HPDE6-E6E7 (cell line): ENCODE measurements around the gene TMEM19.

Source experiments
- DNase-seq: peaks from one replicate; pipeline ENCODE4 v3.0.0; 2011; ENCODE audit warnings: missing footprints; ENCODE audit errors: extremely low spot score

The TMEM19 gene

DNA sequence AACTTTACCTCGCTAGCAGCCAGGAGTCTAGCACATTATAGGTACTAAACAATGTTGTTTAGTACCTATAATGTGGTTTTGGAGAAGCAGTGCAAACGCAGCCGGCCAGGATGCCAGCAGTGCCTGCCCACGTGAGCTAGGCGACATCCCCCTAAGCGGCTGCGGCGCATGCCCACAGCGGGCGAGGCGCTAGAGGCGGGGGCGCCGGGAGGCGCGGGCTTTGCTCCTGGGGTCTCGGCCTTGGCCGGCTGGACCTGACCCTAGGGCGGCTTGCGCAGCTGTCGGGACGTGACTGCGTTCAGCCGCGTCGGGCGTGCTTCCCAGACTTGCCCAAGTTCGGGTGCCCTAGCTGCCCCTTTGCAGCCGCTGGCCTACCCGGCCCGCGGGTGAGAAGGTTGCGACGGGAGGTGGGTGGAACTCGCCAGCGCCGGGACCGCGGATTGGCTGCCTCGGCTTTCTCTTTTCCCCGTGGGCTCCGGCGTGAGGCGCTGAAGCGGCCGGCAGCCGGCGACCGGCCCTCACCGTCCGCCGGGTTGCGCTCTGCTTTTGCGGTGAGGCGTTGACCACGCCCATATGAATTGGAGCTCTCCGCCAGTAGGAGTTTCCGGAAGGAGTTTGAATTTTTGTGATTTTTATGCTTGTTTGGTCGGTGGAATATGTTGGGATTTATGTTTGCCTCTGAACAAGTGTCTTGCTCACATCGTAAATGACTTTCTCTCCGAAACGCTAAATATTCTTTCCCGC, at the start of gene TMEM19:
Gene TMEM19 (plus strand): TSS at position 169 of the 744 bp plus-strand sequence. CDS start 599 bp downstream, outside the sequence.
- DNase-seq = peak; percentile 82

DNA sequence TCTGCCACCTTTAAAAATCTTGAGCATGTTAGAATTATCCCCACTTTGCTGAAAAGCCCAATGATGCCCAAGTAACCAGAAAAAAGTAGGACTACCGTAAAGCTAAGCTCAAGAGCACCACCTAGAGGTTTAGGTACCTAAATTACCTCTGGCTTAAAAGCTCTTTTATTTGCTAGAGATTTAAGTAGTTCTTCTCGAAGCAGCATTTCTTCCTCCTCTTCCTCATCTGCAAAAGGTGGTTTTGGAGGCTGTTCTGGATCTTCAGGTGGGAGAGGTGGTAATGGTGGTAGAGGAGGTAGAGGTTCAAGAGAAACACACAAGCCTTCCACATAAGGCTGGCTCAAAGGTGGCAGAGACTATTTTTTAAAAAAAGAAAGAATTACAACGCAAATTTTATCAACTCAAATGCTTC, 49.2 kb upstream of the TMEM19 start:
- DNase-seq = peak; percentile 8

DNA sequence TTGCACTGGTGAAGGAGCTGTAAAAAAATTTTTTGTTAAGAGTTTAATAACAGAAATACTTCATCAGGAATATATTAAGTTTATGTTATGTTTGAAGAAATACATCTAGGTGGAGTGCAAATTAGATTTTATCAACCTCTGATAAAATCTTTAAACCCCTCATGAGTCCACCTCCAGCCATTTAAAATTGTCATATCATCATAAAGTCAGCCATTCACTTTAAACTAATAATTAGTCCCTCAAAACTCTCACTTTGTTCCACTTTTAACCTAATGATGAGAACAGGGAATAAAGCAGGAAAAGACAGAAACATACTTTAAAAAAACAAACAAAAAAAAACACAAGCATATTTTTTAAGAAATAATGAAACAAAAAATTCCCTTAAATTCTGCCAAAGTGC, 47.4 kb upstream of the TMEM19 start:
- DNase-seq = no peak

DNA sequence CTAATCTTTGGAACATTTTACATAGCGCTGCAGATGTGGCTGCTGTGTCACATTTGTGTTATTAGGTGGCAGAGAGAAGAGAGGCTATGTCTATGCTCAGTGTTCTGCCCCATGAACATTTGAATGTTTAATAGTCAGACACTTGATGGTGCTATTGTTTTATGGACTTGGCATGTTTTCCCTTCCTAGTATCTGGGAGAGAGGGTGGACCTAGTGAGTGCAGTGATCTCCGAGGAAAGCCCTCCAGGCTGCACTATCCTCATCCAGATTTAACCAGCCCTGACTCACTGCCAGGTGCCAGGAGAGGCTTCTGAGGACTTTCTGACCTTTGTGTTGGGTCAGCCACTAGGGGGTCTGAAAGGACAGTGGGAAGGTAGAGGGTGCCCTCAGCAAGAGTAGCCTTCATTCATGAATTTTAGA, 46.5 kb upstream of the TMEM19 start:
- no peak for DNase-seq

DNA sequence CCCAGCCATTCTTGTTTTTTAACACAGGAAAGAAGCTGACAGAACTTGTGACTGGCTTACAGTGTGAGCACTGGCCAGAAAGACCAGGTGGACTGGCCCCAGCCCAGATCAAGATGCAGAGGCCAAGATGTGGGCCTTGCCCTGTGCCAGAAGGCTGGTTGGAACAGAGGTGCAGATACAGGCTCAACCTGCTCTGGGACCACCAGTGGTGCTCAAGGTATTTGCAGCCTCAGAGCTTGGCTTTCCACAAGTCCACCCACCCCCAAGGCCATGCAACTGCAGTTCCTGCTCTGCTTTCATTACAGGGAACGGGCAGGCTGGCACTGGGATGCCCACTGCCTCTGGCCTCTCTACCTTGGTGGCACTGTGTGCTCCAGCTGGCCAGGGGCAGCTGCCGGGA, 45.6 kb upstream of the TMEM19 start:
- no peak for DNase-seq

GRCh38 chr12:71641390-71641789, 44.5 kb upstream of the TMEM19 start:
- DNase-seq = no peak

DNA sequence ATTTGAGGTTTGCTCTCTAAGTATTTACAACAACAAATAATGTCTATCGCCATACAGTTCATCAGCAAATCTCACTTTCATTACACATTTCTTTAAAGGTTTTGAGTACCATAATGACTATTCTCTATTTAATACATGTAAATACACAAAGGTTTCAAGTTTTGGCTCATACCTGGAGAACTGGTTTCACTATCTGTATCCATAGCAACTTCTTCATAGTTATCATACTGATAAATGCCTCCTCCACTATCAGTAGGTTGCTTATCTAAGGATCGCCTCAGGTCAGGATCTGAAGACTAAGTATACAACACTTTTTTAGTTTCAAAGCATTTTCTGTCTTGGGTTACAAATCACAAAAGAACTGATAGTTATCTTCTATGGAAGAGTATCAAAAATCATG, 43.6 kb upstream of the TMEM19 start:
- DNase-seq = no peak

DNA sequence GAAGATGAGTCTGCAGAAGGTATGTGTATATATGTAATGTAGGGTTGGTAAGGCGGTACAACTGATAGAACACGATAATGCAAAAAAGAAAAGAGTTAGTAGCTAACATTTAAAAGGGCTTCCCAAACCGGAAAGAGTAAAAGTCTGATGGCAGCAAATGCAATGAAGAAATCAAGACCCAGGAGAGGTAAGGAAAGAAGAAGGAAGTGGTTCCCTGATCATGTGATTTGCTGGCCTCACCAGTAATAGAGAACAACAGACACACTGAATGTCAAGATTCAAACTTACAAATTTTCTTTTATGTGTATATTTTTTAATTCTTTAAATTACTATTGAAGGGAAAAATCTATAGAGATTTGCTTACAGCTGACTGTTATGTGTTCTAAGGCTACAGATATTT, 40.6 kb upstream of the TMEM19 start:
- DNase-seq = no peak

DNA sequence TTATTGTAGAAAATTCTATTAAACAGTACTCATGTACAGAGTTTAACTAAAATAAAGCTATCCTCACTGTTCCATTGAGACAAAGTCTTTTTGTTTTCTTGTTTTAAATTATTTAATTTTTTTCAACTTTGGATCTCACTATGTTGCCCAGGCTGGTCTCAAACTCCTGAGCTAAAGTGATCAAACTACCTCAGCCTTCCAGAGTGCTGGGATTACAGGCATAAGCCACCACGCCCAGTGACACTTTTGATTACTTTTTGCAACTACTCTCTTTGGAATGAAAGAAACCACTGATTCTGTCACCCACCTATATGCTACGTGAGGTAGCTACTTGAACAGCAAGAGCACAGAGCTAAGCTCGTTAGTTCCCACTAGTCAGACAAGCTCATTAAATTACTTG, 39.4 kb upstream of the TMEM19 start:
- no peak for DNase-seq

DNA sequence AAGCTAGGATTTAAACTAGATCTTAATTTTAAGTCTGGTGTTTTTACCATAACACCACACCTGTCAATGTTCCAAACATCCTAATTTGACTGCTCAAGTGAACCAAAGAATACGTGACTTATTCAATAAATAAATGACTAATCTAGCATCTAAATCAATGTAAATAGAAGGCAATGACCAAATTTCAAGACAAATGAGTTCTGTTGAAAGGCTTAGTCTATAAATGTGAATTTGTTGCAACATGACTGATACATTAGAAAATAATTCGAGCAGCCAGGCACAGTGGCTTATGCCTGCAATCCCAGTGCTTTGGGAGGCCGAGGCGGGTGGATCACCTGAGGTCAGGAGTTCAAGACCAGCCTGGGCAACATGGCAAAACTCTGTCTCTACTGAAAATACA, 37.3 kb upstream of the TMEM19 start:
- no peak for DNase-seq

- DNase-seq = no peak
Measured at GRCh38 chr12:71649401-71649800, 36.5 kb upstream of the TMEM19 start.

DNA sequence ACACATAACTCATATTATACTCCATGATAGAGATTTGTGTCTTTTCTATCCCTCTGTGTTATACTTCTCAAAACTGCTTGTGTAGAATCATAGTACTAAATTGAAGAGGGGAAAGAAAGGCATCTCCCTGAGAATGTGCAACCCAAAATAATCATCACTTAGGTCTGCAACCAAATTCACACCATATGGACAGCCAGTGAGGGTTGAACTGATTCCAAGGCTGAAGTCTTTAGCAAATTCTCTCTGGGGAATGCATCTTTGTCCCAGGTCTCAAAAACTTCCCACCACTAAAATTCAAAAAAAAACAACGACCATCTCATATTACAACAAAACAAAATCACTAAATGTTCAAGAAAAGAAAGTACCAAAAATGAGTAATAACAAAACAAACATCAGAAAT, 33.2 kb upstream of the TMEM19 start:
- no peak for DNase-seq

DNA sequence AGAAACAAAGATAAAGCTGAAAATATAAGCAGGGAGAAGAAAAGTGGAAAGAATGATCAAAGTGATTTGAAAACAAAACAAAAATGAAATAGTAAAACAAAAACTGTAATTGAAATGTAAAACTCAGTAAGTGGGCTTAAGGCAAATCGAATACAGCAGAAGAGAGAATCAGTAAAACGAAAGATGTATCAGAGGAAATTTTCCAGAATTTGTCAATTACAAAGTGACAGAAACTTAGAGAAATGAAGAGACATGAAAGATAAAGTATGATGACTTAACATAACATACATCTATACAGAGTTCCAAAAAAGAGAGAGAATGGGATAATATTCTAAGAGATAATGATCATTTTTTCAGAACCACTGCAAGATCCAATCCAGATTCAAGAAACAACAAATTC, 32.7 kb upstream of the TMEM19 start:
- DNase-seq = no peak

GRCh38 chr12:71654200-71654599, 31.7 kb upstream of the TMEM19 start:
- DNase-seq = no peak

GRCh38 chr12:71655495-71655894, 30.4 kb upstream of the TMEM19 start:
- no peak for DNase-seq

DNA sequence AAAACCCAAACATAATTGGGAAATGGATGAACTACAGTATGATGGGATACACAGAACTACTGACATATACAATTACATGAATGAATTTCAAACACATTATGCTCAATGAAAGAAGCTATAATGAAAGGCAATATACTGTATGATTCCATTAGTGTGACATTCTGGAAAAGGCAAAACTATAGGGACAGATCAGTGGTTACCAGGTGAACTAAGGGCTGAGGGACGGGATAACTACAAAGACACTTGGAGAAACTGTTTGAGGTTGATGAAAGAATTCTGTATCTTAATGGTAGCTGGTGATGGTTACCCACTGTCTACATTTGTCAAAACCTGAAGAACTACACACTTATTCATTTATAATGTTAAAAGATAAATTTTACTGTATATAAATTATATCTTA, 30.0 kb upstream of the TMEM19 start:
- DNase-seq = no peak

DNA sequence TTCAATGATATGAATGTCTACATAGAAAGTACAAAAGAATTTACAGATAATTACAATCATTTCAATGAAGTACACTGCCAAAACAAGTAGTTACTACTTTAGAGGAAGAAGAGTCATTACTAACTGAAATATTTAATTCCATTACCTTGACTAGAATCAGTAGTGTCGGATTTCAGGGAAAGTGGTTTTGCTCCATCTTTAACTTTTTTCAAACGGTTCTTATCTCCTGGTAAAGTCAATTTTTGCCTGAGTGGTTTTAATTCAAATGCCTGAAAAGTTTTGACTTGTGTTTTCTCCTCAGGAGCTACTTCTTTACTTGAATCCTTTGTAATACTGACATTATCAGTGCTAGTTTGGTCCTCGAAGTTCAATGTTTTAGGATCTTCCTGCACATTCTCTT, 29.1 kb upstream of the TMEM19 start:
- DNase-seq = no peak

GRCh38 chr12:71661977-71662530, 23.8 kb upstream of the TMEM19 start:
- no peak for DNase-seq

DNA sequence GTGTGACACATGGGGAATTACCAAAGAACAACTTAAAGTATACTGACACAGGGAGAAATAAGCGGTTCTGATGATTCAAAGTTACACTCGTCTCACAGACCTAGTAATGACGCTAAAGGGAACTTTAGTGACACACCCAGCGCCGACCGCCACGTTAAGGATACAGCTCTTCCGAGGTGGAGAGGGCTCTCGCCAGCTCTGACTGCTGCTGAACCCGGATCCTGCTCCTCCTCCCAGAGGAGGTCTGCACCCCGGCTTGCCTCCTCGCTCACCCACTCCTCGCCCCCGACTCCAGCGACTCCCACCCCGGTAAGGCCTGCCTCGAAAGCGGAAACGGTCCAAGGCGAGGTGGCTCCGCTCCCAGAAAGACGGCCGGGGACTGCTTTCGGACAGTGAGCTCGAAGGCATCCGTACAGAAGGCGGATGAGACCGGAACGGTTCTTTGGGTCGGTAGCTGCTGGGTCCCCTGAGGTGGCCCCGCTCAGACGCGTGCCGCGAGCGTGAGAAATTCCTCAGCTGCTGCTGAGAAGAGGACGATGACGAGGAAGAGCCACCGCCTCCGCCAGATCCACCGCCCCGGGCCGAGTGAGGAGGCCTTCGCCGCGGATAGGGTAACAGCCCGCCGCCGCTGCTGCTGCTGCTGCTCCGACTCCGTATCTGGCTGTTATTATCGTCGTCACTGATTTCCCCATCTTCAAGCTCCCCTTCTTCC, 22.9 kb upstream of the TMEM19 start:
- peak; percentile 33 for DNase-seq

GRCh38 chr12:71663561-71664410, 22.1 kb upstream of the TMEM19 start, which contains the start of the genes THAP2 and ZFC3H1:
TSS of gene THAP2 (plus strand) at chr12:71664301. CDS start at chr12:71664510, 209 bp downstream.
TSS of gene ZFC3H1 (minus strand) at chr12:71663848. CDS start at chr12:71663610, 238 bp downstream.
- peak; percentile 95 for DNase-seq

DNA sequence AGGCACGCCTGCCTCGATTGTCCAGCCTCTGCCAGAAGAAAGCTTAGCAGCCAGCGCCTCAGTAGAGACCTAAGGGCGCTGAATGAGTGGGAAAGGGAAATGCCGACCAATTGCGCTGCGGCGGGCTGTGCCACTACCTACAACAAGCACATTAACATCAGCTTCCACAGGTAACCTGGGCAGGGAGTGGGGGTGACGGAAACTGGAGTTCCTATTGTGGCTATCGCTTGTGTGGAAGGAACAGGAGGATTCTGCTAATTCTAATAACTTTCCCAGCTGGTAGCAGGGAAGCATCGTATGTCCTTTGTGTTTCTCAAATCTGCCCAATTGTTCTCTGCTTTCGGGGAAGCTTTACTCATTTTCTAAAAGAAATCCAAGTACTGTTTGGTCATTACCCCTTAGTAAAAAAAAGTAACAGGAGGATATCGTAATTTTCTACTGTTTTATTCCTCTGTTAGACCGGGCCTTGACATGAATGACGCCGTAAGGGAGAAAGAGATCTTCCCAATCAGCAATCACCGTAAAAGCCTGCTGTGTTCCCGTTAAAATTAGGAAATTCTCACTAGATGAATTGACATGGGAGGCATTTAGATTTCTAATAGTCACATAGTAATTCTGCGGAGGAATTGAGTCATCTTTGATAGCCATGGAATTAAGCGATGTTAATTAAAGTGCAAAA, 21.3 kb upstream of the TMEM19 start:
- DNase-seq = peak; percentile 53
